PFSK-1 (cell line): Measurements from ENCODE around the gene SCARB1.

Source experiments
- FOXP2 ChIP-seq: optimal IDR thresholded peaks from 2 replicates; pipeline ENCODE3; 2011; ENCODE audit warnings: borderline replicate concordance, control low read depth, inconsistent platforms; ENCODE audit not compliant: insufficient read depth; ENCODE audit errors: extremely low read length, extremely low read depth
- SIN3A ChIP-seq: IDR thresholded peaks from 2 replicates; pipeline ENCODE4 v1.6.1; 2012; ENCODE audit warnings: mild to moderate bottlenecking, low read length, moderate library complexity, borderline replicate concordance; ENCODE audit not compliant: insufficient read depth
- TAF1 ChIP-seq: IDR thresholded peaks from 2 replicates; pipeline ENCODE4 v1.6.1; 2012; ENCODE audit warnings: low read length, control low read depth, borderline replicate concordance; ENCODE audit not compliant: insufficient read depth
- TF ChIP-seq, protein P1 (sequence below), 2 experiments: IDR thresholded peaks; 2 replicates each; pipeline versions ENCODE4 v1.6.1 to v1.8.0; 2011 to 2012; ENCODE audit warnings: low read depth in 2 of 2, low read length in 2 of 2, control low read depth in 1 of 2, inconsistent platforms in 1 of 2, mild to moderate bottlenecking in 1 of 2, moderate library complexity in 1 of 2; ENCODE audit not compliant: insufficient read depth in 1 of 2

DNA sequence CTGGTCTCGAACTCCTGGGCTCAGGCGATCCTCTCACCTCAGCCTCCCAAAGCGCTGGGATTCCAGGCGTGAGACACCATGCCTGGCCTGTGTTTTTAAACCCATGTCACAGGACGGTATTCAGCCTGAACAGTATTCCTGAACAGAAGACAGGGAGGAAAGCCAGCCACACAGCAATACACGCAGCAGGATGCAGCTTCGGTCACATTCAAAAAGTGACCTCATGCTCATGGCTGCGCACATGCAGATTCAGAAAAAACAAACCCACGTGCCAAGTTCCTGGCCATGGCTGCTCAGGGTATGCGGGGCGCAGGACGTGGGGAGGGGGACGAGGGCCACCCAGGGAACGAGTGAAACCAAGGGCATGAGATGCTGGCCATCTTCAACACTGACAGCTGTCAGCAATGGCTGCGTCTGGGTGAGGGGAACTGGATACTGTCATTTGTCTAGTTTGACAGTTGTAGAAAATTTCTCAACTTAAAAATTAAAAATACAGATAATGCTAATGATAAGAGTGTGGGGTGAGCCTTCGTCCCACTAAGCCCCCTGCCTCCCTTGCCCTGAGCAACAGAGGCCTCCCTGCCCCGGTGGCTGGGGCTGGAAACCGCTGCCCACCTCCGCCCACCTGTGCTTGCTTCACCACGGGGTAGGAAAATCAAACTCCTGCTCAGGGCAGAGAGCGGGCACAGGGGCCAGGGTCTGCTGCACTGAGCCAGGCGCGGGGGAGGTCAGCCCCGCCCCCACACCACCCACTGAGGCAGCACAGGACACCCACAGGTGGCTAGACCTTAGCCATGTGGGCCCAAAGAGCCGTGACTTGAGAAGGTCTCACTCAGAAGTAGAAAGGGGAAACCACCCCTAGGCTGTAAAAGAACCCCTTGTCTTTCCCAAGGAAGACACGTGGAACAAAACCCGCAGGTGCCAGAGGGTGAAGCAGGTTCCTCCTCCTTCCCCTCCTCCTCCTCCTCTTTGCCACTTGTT lies 84.2 kb downstream of the SCARB1 start:
- TF ChIP-seq TAF1 (no peak), FOXP2 (no peak), SIN3A (no peak)
- TF ChIP-seq, protein P1, sequence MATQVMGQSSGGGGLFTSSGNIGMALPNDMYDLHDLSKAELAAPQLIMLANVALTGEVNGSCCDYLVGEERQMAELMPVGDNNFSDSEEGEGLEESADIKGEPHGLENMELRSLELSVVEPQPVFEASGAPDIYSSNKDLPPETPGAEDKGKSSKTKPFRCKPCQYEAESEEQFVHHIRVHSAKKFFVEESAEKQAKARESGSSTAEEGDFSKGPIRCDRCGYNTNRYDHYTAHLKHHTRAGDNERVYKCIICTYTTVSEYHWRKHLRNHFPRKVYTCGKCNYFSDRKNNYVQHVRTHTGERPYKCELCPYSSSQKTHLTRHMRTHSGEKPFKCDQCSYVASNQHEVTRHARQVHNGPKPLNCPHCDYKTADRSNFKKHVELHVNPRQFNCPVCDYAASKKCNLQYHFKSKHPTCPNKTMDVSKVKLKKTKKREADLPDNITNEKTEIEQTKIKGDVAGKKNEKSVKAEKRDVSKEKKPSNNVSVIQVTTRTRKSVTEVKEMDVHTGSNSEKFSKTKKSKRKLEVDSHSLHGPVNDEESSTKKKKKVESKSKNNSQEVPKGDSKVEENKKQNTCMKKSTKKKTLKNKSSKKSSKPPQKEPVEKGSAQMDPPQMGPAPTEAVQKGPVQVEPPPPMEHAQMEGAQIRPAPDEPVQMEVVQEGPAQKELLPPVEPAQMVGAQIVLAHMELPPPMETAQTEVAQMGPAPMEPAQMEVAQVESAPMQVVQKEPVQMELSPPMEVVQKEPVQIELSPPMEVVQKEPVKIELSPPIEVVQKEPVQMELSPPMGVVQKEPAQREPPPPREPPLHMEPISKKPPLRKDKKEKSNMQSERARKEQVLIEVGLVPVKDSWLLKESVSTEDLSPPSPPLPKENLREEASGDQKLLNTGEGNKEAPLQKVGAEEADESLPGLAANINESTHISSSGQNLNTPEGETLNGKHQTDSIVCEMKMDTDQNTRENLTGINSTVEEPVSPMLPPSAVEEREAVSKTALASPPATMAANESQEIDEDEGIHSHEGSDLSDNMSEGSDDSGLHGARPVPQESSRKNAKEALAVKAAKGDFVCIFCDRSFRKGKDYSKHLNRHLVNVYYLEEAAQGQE (IDR thresholded peaks at IDR 0.05; ENCODE audit: insufficient read depth in 1 of 2, low read depth in 2 of 2, low read length in 2 of 2), result no peak
